GM18505 (cell line): ENCODE results near the gene EXOC4.

Source experiments
- ATAC-seq: cut with Tn5 transposase; IDR thresholded peaks from one replicate; pipeline ENCODE4 v1.9.1; 2021; ENCODE audit not compliant: unreplicated experiment
- POLR2A ChIP-seq: IDR thresholded peaks from 4 replicates; pipeline ENCODE4 v1.6.1; 2011; ENCODE audit warnings: borderline replicate concordance; ENCODE audit not compliant: insufficient read depth, insufficient read length; ENCODE audit errors: extremely low read depth

The EXOC4 gene

DNA sequence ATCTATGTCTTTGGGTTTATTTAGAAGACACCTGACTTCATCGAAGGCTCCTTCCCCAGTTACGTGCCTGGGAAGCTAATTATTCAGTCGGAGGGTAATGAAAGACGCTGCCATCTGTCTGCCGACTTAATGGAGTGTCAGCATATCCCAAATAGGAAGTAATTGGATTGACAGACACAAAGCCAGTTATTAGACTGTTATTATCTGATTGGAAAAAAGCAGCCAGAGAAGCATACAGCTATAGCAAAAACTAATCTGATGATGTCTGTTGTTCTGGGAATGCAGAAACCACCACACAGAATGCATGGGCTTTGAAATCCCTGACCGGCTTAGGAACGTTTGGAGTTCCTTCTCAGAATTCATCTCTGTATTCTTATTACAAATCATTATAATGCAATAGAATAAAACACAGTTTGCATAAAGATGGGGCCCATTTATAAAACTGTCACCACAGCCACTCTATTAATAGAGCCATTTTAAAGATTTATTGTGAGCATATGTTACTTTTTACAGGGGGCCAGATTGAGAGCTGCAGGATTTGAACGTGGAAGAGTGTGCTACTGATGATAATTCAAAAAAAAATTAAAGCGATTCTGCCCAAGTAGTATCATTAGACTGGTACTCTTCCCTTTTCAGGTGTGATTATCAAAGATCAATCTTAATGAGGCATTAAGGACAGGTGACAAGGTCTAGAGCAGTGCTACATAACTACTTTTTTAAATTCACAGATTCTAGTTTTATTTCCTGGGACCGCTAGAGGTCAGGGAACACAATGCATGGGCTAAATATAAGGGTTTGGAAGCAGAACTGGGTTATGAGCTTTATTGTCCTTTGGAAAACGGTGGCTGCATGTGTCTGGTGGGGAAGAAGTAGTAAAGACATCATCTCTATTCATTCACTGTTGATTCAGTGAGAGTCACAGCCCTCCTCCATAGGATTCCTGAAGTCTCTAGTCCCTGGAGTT lies 544.2 kb downstream of the EXOC4 start:
- no peak for TF ChIP-seq POLR2A
- no peak for ATAC-seq

DNA sequence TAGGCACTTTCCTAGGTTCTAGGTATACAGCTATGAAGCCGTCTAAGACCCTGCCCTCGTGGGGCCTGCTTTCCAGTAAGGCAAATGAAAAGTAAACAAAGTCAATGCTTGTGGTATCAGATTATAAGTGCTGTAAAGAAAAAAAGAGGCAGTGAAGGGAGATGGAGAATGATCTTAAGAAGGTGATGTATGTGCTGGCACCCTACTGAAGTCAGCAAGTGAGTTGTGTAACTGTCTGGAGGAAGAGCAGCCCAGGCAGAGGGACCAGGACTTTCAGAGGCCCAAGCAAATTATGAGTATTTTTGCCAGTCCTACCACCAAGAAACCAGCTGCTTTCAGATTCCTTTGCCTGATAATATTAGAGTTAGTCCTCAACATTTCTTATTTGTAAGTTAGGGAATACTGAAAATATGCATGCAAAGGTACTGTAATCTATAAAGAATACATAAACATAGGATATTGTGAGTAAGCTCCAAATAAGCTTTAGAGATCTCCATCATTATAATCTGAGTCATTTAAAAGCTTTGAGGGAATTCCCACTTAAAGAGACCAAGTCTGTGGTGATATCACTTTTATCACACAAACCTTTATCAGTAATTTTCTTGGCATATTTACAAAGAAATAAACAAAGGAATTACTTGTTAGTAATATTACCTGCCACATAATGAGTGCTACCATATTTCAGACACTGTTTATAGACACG lies 545.1 kb downstream of the EXOC4 start:
- ATAC-seq, result no peak

DNA sequence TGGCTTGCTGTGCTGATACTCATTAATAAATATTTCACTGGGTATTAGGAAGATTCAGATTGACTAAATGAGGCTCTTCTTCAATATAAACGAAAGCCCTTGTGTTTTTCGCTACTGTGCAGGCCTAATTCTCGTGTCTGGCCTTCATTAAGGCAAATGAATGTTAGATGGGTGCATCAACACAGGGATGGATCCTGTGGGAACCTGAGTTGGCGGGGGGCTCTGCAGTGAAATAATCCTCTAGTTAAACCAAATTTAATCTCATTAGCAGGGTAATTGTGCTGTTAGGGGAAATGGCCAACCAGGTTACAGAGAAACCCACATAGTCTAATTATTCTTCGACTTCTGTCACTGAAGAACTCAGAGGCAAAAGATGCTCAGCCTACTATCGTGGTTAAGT lies 548.5 kb downstream of the EXOC4 start:
- no peak for TF ChIP-seq POLR2A
- ATAC-seq, result no peak

More for the DNA sequence above, 545.1 kb downstream of the EXOC4 start:
- TF ChIP-seq POLR2A, result no peak

DNA sequence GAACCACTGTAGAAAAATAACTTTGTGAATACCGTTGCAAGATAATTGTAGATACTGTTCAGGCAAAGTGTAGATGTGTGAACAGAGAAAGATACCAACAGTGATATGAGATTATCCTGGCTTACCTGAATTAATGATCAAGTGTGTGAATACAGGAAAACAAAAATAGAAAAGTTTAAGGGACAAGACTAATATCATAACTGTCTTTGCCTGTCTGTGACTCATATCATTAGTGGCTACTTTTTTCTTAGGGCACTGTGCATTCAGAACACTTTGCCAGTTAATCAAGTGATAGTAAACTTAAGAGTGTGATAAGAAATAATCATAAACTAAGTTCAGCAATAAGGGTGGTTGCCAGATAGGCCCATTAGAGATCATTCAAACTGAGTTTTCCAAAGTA lies 551.2 kb downstream of the EXOC4 start:
- no peak for TF ChIP-seq POLR2A
- no peak for ATAC-seq

DNA sequence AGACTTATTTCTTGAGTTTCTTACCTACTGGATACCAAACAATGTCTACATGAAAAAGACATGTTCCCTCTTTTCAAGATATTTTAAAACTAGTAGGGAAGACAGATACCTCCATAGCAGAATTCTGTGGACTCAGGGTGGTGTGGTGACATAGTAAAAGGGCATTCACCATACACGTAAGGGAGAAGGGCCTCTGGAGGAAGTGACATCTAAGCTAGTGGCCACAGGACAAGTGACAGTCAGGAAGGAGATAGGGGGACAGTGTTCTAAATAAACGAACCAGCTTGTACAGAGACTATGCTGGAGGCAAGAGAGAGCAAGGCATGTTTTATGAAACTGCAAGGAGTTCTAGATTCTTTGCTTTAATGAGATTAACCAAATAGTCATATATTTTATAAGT lies 552.5 kb downstream of the EXOC4 start:
- TF ChIP-seq POLR2A, result no peak
- ATAC-seq, result no peak

DNA sequence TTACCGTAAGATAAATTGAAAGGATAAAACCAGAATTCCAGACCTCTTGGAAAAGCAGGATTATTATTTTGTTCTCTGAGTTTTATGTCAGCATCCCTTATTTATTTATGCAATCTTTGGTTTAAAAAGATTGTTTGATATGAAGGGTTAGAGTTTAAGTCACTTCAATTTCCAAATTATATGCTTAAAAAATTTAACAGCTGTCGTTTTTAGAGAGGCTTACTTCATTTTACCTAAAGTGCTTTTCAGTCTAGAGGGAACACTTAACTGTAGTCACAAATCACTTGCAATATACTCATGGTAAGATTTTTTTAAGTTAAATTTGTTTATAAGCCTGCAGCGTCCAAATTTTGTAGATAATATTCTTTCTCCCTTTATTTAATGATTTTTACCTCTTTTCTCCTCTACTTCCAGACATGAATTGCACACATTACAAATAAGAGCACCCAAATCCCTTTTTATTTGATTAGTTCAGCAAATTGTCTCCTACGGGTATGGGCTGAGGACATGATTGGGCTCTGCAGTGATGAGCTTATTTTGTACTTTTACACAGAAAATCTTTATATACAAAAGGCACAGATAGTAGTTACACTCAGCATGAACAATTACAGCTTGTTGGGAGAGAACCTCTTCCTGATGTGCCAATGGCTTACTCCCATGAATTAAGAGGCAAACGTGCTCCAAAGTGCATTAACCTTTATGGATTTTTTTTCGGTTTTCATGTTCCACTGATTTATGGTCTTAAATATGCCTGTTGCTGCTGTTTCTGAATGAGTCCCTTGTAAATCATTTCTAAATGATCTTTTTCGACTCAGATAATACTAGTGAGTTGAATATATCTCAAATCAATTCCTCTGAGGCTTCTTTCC lies 555.0 kb downstream of the EXOC4 start:
- no peak for ATAC-seq
- no peak for TF ChIP-seq POLR2A

DNA sequence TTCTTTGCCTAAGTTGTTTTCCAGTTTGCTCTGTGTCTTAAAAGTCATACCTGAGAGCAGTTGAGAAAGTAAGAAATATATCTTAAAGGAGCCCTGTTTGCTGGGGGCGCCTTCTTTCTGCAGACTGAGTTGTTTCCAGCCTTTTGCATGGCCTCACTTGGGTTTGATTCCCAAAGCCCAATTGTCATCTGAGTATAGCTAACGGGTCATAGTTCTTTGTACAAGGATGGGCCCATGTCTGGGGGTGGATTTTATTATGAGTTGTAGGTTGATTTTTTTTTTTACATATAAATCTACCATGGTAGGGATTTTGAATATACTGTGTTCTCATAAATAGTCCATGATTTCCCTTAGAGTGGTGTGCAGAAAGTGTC lies 555.6 kb downstream of the EXOC4 start:
- no peak for ATAC-seq
- TF ChIP-seq POLR2A, result no peak

DNA sequence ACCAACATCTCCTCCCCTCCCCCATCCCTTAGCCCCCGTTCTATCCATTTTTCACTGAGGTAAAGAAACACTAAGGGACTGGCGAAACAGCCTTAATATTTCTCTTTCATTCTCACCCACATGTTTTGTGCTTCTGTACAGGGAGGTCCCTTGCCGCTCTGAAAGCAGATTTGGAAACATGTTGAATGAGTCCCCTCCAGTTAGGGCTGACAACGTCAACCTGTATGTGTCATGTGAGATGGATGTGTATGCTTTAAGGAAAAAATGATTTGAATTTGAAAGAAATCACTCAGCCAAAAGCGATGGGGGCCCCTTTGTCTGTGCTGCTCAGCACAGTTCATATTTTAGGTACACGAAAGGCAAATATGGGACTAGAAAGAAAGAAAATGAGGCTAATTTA lies 560.0 kb downstream of the EXOC4 start:
- no peak for TF ChIP-seq POLR2A
- no peak for ATAC-seq

DNA sequence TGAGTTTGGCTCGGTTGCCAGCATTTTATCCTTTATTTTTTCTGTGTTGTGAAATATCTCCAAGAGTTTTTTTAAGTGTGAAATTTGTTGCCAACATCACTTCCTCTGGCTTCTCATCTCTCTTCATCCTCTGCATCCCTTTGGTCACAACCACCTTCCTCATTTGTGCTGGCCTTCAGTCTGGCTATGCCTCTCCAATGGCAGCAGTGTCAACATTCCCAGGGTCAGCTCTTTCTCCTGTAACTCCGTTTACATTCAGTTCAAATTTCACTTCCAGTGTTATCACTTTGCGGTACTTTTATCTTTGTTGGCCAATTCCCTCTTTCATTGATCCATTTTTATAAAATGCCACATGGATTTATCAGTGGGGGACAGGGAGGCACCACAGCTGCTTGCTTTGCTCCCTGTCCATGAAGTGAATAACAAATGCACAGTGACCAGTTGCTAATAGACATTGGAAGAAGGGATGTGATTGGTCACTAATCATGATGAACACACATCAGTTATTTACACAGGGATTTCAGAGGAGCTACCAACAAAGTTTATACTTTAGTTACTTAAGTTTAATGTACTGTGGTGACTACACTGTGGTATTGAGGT lies 562.8 kb downstream of the EXOC4 start:
- no peak for TF ChIP-seq POLR2A
- ATAC-seq, result no peak

DNA sequence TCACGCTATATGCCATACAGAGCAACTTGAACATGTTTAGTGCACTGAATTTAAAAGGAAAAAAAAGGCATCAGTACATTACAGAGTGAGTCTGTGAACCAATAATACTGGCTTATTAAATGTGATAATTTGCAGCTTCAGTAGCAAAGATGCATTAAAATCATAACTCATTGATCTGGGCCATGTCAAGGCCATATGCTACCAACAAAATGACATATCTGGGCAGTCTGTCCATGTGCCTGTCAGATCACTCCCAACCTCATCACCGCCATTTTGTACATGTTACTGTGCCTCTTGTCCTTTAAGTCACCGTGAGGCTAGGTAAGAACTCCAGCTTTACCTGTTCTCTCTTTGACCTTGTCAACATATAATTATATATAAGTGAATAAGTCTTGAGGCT lies 566.8 kb downstream of the EXOC4 start:
- no peak for TF ChIP-seq POLR2A
- no peak for ATAC-seq

DNA sequence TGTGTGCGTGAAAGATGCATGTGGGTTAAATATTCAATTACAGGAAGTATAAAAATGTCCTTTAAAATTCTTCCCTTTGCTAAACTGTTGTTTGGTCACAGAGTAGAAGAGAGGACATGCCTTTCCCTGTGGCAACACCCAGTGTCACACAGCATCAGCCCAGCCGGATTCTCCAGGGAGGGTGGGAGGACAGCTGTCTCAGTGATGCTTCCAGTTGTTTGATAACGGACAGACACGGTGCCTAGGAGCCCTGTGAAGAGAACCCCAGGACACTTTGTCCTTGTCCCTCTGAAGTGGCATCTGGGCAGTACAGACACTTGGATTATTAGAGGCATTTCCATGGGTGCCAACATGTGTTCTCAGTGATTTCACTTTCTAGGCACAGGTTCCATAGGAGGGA lies 567.7 kb downstream of the EXOC4 start:
- no peak for TF ChIP-seq POLR2A
- no peak for ATAC-seq

DNA sequence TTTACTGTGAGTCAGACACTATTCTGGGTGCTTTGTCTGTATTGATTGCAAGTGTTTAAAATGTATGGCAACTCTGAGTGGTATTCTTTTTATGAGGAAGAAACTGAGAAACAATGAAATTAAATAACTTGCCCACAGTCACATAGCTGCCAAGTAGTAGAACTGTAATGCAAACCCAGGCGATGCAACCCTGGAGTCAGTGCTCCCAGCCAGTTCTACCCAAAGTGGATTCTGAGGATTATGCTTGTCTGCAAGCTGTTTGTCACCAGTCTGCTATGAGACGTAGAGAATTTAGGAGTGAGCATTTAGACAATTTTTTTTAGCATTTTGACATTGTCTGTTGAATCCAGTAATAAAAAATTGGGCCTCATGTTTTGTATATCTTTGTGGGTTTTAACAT lies 568.3 kb downstream of the EXOC4 start:
- no peak for TF ChIP-seq POLR2A
- no peak for ATAC-seq
